ENCODE results near the gene MMD2.
"Not testable (repeated sequence)": the region's sequence is repeated elsewhere in the genome, so short reads cannot be mapped to it uniquely, and the experiment has no call there.

Gene MMD2

GRCh38 chr7:4893188-4893587 is 65.8 kb downstream of the MMD2 start:
- H3K9ac ChIP-seq (ENCODE audit: low read depth, low read length); H3K4me3 ChIP-seq (ENCODE audit: low read length); H3K4me1 ChIP-seq (ENCODE audit: insufficient read depth, low read length); H3K9me3 ChIP-seq (ENCODE audit: insufficient read depth, low read depth, low read length); H3K27ac ChIP-seq (ENCODE audit: low read depth, low read length); H3K36me3 ChIP-seq (ENCODE audit: insufficient read depth, low read length); H3K27me3 ChIP-seq (ENCODE audit: insufficient read depth, low read length): not testable (repeated sequence)
- 96% methylated on average over 4 of the region's 4 CpGs for WGBS

GRCh38 chr7:4891522-4891921 is 67.5 kb downstream of the MMD2 start:
- H3K9ac ChIP-seq (ENCODE audit: low read depth, low read length); H3K4me1 ChIP-seq (ENCODE audit: insufficient read depth, low read length); H3K27ac ChIP-seq (ENCODE audit: low read depth, low read length); H3K9me3 ChIP-seq (ENCODE audit: insufficient read depth, low read depth, low read length); H3K27me3 ChIP-seq (ENCODE audit: insufficient read depth, low read length); H3K36me3 ChIP-seq (ENCODE audit: insufficient read depth, low read length); H3K4me3 ChIP-seq (ENCODE audit: low read length): not testable (repeated sequence)
- 90% methylated on average over 2 of the region's 2 CpGs for WGBS

GRCh38 chr7:4889682-4890081 is 69.3 kb downstream of the MMD2 start:
- H3K4me3 ChIP-seq (ENCODE audit: low read length), result no peak overlapping the region
- H3K27ac ChIP-seq (ENCODE audit: low read depth, low read length), result no peak overlapping the region
- no peaks in the 10 kb centered on the region for H3K36me3 ChIP-seq (ENCODE audit: insufficient read depth, low read length)
- no peak overlapping the region for H3K9ac ChIP-seq (ENCODE audit: low read depth, low read length)
- peaks cover 2% of the 10 kb centered on the region; the same call in 1 of the 2 replicates for H3K4me1 ChIP-seq (ENCODE audit: insufficient read depth, low read length)
- no peaks in the 10 kb centered on the region for H3K27me3 ChIP-seq (ENCODE audit: insufficient read depth, low read length)
- WGBS, result no CpG with 5 or more reads among the region's 1 CpG
- H3K9me3 ChIP-seq (ENCODE audit: insufficient read depth, low read depth, low read length), result no peaks in the 10 kb centered on the region

- no peak overlapping the region for H3K9ac ChIP-seq (ENCODE audit: low read depth, low read length)
- no peak overlapping the region for H3K4me3 ChIP-seq (ENCODE audit: low read length)
- H3K9me3 ChIP-seq (ENCODE audit: insufficient read depth, low read depth, low read length), result no peaks in the 10 kb centered on the region
- no peaks in the 10 kb centered on the region for H3K27me3 ChIP-seq (ENCODE audit: insufficient read depth, low read length)
- 83% methylated on average over 3 of the region's 3 CpGs for WGBS
- no peaks in the 10 kb centered on the region for H3K4me1 ChIP-seq (ENCODE audit: insufficient read depth, low read length)
- H3K27ac ChIP-seq (ENCODE audit: low read depth, low read length), result no peak overlapping the region
- H3K36me3 ChIP-seq (ENCODE audit: insufficient read depth, low read length), result no peaks in the 10 kb centered on the region
Observed at GRCh38 chr7:4888161-4888560, 70.8 kb downstream of the MMD2 start.

- H3K4me3 ChIP-seq (ENCODE audit: low read length), result no peak overlapping the region
- 77% methylated on average over 1 of the region's 1 CpG for WGBS
- H3K27ac ChIP-seq (ENCODE audit: low read depth, low read length), result no peak overlapping the region
- no peaks in the 10 kb centered on the region for H3K9me3 ChIP-seq (ENCODE audit: insufficient read depth, low read depth, low read length)
- H3K27me3 ChIP-seq (ENCODE audit: insufficient read depth, low read length), result peaks cover 13% of the 10 kb centered on the region
- H3K9ac ChIP-seq (ENCODE audit: low read depth, low read length), result no peak overlapping the region
- no peaks in the 10 kb centered on the region for H3K36me3 ChIP-seq (ENCODE audit: insufficient read depth, low read length)
- H3K4me1 ChIP-seq (ENCODE audit: insufficient read depth, low read length), result 0 out of 2 replicates have a peak, but pooled peaks cover 3% of the 10 kb centered on the region
Observed at GRCh38 chr7:4886671-4887070, 72.3 kb downstream of the MMD2 start.

- Histone ChIP-seq H3K4me1 (ENCODE audit: insufficient read depth, low read length) (0 out of 2 replicates have a peak, but pooled peaks cover 3% of the 10 kb centered on the region), H3K9ac (ENCODE audit: low read depth, low read length) (no peak overlapping the region), H3K27me3 (ENCODE audit: insufficient read depth, low read length) (peaks cover 13% of the 10 kb centered on the region), H3K9me3 (ENCODE audit: insufficient read depth, low read depth, low read length) (no peaks in the 10 kb centered on the region), H3K27ac (ENCODE audit: low read depth, low read length) (no peak overlapping the region), H3K36me3 (ENCODE audit: insufficient read depth, low read length) (no peaks in the 10 kb centered on the region), H3K4me3 (ENCODE audit: low read length) (no peak overlapping the region)
- WGBS, result 93% methylated on average over 7 of the region's 7 CpGs
Observed at GRCh38 chr7:4885317-4885807, 73.6 kb downstream of the MMD2 start.

GRCh38 chr7:4884164-4884563 is 74.8 kb downstream of the MMD2 start:
- Histone ChIP-seq H3K36me3 (ENCODE audit: insufficient read depth, low read length) (no peaks in the 10 kb centered on the region), H3K27me3 (ENCODE audit: insufficient read depth, low read length) (peaks cover 13% of the 10 kb centered on the region), H3K4me3 (ENCODE audit: low read length) (no peak overlapping the region), H3K4me1 (ENCODE audit: insufficient read depth, low read length) (0 out of 2 replicates have a peak, but pooled peaks cover 3% of the 10 kb centered on the region), H3K27ac (ENCODE audit: low read depth, low read length) (no peak overlapping the region), H3K9ac (ENCODE audit: low read depth, low read length) (no peak overlapping the region), H3K9me3 (ENCODE audit: insufficient read depth, low read depth, low read length) (no peaks in the 10 kb centered on the region)
- WGBS, result 93% methylated on average over 10 of the region's 10 CpGs

GRCh38 chr7:4883372-4884144 is 75.4 kb downstream of the MMD2 start, which contains the start of gene RADIL:
RADIL (minus strand) TSS chr7:4883716; CDS start chr7:4878139, 5,577 bp downstream.
- Histone ChIP-seq H3K36me3 (ENCODE audit: insufficient read depth, low read length) (no peaks in the 10 kb centered on the region), H3K9me3 (ENCODE audit: insufficient read depth, low read depth, low read length) (no peaks in the 10 kb centered on the region), H3K27me3 (ENCODE audit: insufficient read depth, low read length) (peaks cover 13% of the 10 kb centered on the region), H3K4me3 (ENCODE audit: low read length) (peak within 1 kb of the TSS; percentile 69), H3K4me1 (ENCODE audit: insufficient read depth, low read length) (0 out of 2 replicates have a peak, but pooled peaks cover 3% of the 10 kb centered on the region), H3K27ac (ENCODE audit: low read depth, low read length) (peak within 1 kb of the TSS; percentile 18; the same call in 1 of the 2 replicates), H3K9ac (ENCODE audit: low read depth, low read length) (peak within 1 kb of the TSS; percentile 75)
- 2% methylated on average over 71 of the region's 72 CpGs for WGBS

GRCh38 chr7:4883033-4883371 is 76.0 kb downstream of the MMD2 start:
- H3K36me3 ChIP-seq (ENCODE audit: insufficient read depth, low read length), result no peaks in the 10 kb centered on the region
- H3K4me1 ChIP-seq (ENCODE audit: insufficient read depth, low read length), result 0 out of 2 replicates have a peak, but pooled peaks cover 3% of the 10 kb centered on the region
- peak overlapping the region; percentile 75 for H3K9ac ChIP-seq (ENCODE audit: low read depth, low read length)
- under 1% methylated on average over 36 of the region's 36 CpGs for WGBS
- H3K27ac ChIP-seq (ENCODE audit: low read depth, low read length), result no peak overlapping the region
- no peaks in the 10 kb centered on the region for H3K9me3 ChIP-seq (ENCODE audit: insufficient read depth, low read depth, low read length)
- peaks cover 13% of the 10 kb centered on the region for H3K27me3 ChIP-seq (ENCODE audit: insufficient read depth, low read length)
- peak overlapping the region; percentile 69 for H3K4me3 ChIP-seq (ENCODE audit: low read length)

- Histone ChIP-seq H3K4me3 (ENCODE audit: low read length) (peak overlapping the region; percentile 69), H3K27me3 (ENCODE audit: insufficient read depth, low read length) (peaks cover 13% of the 10 kb centered on the region), H3K4me1 (ENCODE audit: insufficient read depth, low read length) (0 out of 2 replicates have a peak, but pooled peaks cover 3% of the 10 kb centered on the region), H3K36me3 (ENCODE audit: insufficient read depth, low read length) (no peaks in the 10 kb centered on the region), H3K27ac (ENCODE audit: low read depth, low read length) (peak overlapping the region; percentile 18; the same call in 1 of the 2 replicates), H3K9ac (ENCODE audit: low read depth, low read length) (peak overlapping the region; percentile 47; the same call in 1 of the 2 replicates), H3K9me3 (ENCODE audit: insufficient read depth, low read depth, low read length) (no peaks in the 10 kb centered on the region)
- WGBS, result 3% methylated on average over 35 of the region's 35 CpGs
Observed at GRCh38 chr7:4882169-4883032, 76.6 kb downstream of the MMD2 start.

- Histone ChIP-seq H3K4me1 (ENCODE audit: insufficient read depth, low read length) (0 out of 2 replicates have a peak, but pooled peaks cover 3% of the 10 kb centered on the region), H3K9me3 (ENCODE audit: insufficient read depth, low read depth, low read length) (no peaks in the 10 kb centered on the region), H3K4me3 (ENCODE audit: low read length) (no peak overlapping the region), H3K27me3 (ENCODE audit: insufficient read depth, low read length) (peaks cover 13% of the 10 kb centered on the region), H3K9ac (ENCODE audit: low read depth, low read length) (no peak overlapping the region), H3K36me3 (ENCODE audit: insufficient read depth, low read length) (no peaks in the 10 kb centered on the region), H3K27ac (ENCODE audit: low read depth, low read length) (no peak overlapping the region)
- WGBS, result 89% methylated on average over 10 of the region's 10 CpGs
Observed at GRCh38 chr7:4880218-4880617, 78.8 kb downstream of the MMD2 start.

All from HUES64 (cell line).